ENCODE data around the gene MAML2.

DNA sequence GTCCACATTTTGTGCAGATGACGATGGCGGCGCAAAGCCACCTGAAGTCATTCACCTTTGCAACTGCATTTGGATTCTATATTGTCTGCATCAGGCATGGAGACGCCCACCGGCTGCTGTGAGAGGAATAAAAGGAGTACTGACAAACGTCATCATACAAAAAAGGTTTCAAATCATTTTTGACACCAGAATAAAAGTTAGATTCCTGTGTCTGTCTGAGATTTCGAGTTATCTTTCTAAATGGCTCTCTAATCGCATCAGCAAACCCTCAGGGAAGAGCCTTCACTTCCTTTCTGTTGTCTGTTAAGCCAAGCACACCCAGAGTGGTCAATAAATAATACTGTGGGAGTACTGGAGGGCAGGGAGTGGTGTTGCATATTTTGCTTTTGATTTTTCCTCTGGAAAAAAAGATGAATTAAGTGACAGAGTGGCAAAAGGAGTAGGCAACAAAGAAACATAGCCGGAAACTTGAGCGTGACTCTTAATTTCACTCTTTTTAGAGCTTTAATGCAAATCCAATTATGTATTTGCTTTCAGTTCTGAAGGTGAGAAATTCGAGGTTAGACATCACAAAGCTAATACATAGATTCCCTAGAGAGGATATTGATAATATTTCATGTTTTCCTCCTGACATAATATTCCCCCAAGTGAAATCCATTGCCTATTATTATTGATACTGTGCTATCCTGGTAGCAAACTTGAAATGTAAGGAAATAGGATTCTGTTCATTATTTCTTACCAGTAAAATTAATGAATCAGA lies 268.3 kb downstream of the MAML2 start:
- TF ChIP-seq, protein P1, sequence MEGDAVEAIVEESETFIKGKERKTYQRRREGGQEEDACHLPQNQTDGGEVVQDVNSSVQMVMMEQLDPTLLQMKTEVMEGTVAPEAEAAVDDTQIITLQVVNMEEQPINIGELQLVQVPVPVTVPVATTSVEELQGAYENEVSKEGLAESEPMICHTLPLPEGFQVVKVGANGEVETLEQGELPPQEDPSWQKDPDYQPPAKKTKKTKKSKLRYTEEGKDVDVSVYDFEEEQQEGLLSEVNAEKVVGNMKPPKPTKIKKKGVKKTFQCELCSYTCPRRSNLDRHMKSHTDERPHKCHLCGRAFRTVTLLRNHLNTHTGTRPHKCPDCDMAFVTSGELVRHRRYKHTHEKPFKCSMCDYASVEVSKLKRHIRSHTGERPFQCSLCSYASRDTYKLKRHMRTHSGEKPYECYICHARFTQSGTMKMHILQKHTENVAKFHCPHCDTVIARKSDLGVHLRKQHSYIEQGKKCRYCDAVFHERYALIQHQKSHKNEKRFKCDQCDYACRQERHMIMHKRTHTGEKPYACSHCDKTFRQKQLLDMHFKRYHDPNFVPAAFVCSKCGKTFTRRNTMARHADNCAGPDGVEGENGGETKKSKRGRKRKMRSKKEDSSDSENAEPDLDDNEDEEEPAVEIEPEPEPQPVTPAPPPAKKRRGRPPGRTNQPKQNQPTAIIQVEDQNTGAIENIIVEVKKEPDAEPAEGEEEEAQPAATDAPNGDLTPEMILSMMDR (conservative IDR thresholded peaks at IDR 0.05): no peak
- TF ChIP-seq ZFX (IDR thresholded peaks at IDR 0.05): no peak

Measured in C4-2B (cell line).